Endodermal cell (in vitro differentiated cells): ENCODE measurements around the gene ADCY10. TPM values are rescaled to one million over a fixed set of nuclear protein-coding genes. Genes with fewer than 3 reads are reported as not detected.
"Not testable (repeated sequence)": the region's sequence is repeated elsewhere in the genome, so short reads cannot be mapped to it uniquely, and the experiment has no call there.

Source experiments
- DNase-seq: peaks from one replicate; pipeline ENCODE4 v3.0.0-alpha.2; 2017
- H3K27ac ChIP-seq: 2 replicates; pipeline ENCODE4 v1.5.1; 2013; ENCODE audit warnings: mild to moderate bottlenecking, low read depth, low read length, moderate library complexity
- H3K27me3 ChIP-seq: 2 replicates; pipeline ENCODE4 v1.6.1; 2013; ENCODE audit warnings: mild to moderate bottlenecking, low read length, moderate library complexity; ENCODE audit not compliant: insufficient read depth, control insufficient read depth, poor library complexity, severe bottlenecking
- H3K36me3 ChIP-seq: 2 replicates; pipeline ENCODE4 v1.7.0; 2013; ENCODE audit warnings: mild to moderate bottlenecking, low read length, moderate library complexity; ENCODE audit not compliant: control insufficient read depth, insufficient read depth
- H3K4me1 ChIP-seq: one replicate; pipeline ENCODE4 v1.7.0; 2013; ENCODE audit warnings: low read length; ENCODE audit not compliant: control insufficient read depth, insufficient read depth
- H3K4me3 ChIP-seq: 2 replicates; pipeline ENCODE4 v1.5.1; 2013; ENCODE audit warnings: mild to moderate bottlenecking, low read length, moderate library complexity
- H3K9ac ChIP-seq: 2 replicates; pipeline ENCODE4 v1.6.1; 2013; ENCODE audit warnings: mild to moderate bottlenecking, low read length, moderate library complexity; ENCODE audit not compliant: poor library complexity, severe bottlenecking; ENCODE audit errors: extremely low read depth
- H3K9me3 ChIP-seq: 2 replicates; pipeline ENCODE4 v1.6.1; 2013; ENCODE audit warnings: mild to moderate bottlenecking, low read length, moderate library complexity; ENCODE audit not compliant: control insufficient read depth
- H3K27ac Mint-ChIP-seq: 2 replicates; pipeline ENCODE4 v1.8.0; 2020; ENCODE audit warnings: mixed read lengths
- H3K27me3 Mint-ChIP-seq: 2 replicates; pipeline ENCODE4 v1.8.0; 2021; ENCODE audit warnings: mild to moderate bottlenecking, mixed read lengths; ENCODE audit not compliant: insufficient read depth
- H3K36me3 Mint-ChIP-seq: 2 replicates; pipeline ENCODE4 v1.8.0; 2020; ENCODE audit warnings: low read depth, mixed read lengths
- H3K4me1 Mint-ChIP-seq: 2 replicates; pipeline ENCODE4 v1.8.0; 2020; ENCODE audit warnings: mixed read lengths
- H3K4me3 Mint-ChIP-seq: 2 replicates; pipeline ENCODE4 v1.8.0; 2020; ENCODE audit warnings: mild to moderate bottlenecking, moderate library complexity, mixed read lengths
- H3K9me3 Mint-ChIP-seq: 2 replicates; pipeline ENCODE4 v1.8.0; 2020; ENCODE audit warnings: mild to moderate bottlenecking, mixed read lengths
- CTCF ChIP-seq: fragments of 200-600 bp; sonication (generic); conservative IDR thresholded peaks from 2 replicates; pipeline ENCODE4 v1.5.0; 2021; ENCODE audit warnings: antibody characterized with exemption, mild to moderate bottlenecking
- WGBS, 2 experiments: methylation state at CpG; one replicate each; pipeline versions ENCODE4 v1.1.5 to v1.1.7; 2013; ENCODE audit warnings: missing lambda C conversion rate in 2 of 2, mixed read lengths in 1 of 2; ENCODE audit not compliant: insufficient coverage in 1 of 2, insufficient read length in 1 of 2; 5-methylcytosine and 5-hydroxymethylcytosine counted together
- total RNA-seq, 2 donors: library from RNA; stranded (reverse); fragmentation: NEBNext Ultra II Directional in 1 of 2; extraction: Animal tissue kit (Norgen Biotek cat#: 25700) in 1 of 2; gene quantifications; 2 replicates in 1 of 2; 3 replicates in 1 of 2; pipeline ENCODE4 v1.2.1, GENCODE V29; 2021

Gene ADCY10
- total RNA-seq, 2 donors from 2014 or later, result 0.13 TPM; not detected in 1

DNA sequence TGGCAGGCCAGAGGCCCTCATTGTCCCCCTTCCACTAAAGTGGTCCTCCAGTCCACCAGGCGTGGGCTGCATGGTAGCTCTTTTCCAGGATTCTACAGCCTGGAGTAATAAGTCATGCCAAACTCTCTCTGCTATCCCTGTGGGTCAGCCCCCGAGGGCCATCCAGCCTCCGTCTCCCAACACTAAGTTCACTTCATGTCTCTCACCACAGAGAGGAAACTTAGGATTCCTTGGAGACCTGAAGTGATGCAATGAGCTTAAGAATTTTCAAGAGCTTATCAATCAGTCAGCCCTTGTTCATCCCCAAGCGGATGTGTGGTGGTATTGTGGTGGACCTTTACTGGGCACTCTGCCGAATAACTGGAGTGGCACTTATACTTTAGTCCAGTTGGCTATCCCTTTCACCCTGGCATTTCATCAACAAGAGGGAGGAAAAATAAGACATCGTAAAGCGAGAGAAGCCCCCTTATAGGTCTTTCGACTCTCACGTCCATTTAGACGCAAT lies 48.1 kb downstream of the ADCY10 start:
- H3K27me3 Mint-ChIP-seq, H3K27ac ChIP-seq, H3K9ac ChIP-seq, H3K36me3 ChIP-seq, H3K9me3 ChIP-seq, H3K27ac Mint-ChIP-seq, H3K27me3 ChIP-seq, H3K36me3 Mint-ChIP-seq, H3K9me3 Mint-ChIP-seq, H3K4me1 ChIP-seq, DNase-seq: not testable (repeated sequence)
- Mint-ChIP-seq H3K4me1 (peaks cover 63% of the 10 kb centered on the region), H3K4me3 (peak overlapping the region; percentile 48)
- 96 to 100% methylated on average over 1 to 10 of the region's 10 CpGs for WGBS, 2 experiments
- peak overlapping the region; percentile 67 for H3K4me3 ChIP-seq

GRCh38 chr1:167865193-167865592 lies 48.7 kb downstream of the ADCY10 start:
- Histone ChIP-seq H3K9me3 (peaks cover 14% of the 10 kb centered on the region), H3K4me3 (peak overlapping the region; percentile 84), H3K9ac (peak overlapping the region; percentile 75)
- Mint-ChIP-seq H3K4me3 (peak overlapping the region; percentile 55), H3K4me1 (peaks cover 61% of the 10 kb centered on the region), H3K9me3 (peaks cover 13% of the 10 kb centered on the region)
- not testable (repeated sequence) for H3K36me3 Mint-ChIP-seq, H3K27me3 ChIP-seq, H3K36me3 ChIP-seq, DNase-seq, H3K27ac Mint-ChIP-seq, H3K27ac ChIP-seq, H3K4me1 ChIP-seq, H3K27me3 Mint-ChIP-seq

DNA sequence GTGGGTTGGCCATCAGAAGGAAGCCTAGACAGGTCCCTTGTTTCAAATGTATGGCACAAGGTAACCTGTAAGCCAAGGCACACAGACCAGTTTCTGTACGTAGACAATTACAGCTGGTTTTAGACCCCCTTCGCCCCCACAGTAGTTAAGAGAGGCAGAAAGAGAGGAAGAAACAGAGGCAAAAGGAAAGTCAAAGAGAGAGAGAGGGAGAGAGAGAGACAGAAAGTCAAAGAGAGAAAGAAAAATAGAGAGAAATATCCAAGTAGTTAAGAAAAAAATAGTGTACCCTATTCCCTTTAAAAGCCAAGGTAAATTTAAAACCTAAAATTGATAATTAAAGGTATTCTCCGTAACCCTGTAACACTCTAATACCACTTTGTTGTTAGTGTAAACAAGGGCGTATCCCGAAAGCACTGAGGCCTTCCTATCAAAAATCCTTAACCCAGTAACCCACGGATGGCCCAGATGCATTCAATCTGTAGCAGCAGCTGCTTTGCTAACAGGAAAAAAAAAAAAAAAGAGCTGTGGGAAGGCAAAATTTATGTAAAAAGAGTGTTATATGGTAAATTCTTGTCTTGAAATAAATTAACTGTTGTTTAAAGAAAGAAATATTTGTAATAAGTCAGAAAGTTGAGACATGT lies 49.4 kb downstream of the ADCY10 start:
- no peaks in the 10 kb centered on the region for H3K36me3 Mint-ChIP-seq

GRCh38 chr1:167863921-167864279 lies 50.0 kb downstream of the ADCY10 start:
- no peak for DNase-seq
- H3K27ac ChIP-seq, result no peak overlapping the region
- Mint-ChIP-seq H3K9me3 (peaks cover 21% of the 10 kb centered on the region), H3K27me3 (no peaks in the 10 kb centered on the region), H3K4me3 (peak overlapping the region; percentile 55), H3K36me3 (no peaks in the 10 kb centered on the region), H3K27ac (peak overlapping the region; percentile 90), H3K4me1 (peaks cover 50% of the 10 kb centered on the region)
- H3K9me3 ChIP-seq, result peaks cover 16% of the 10 kb centered on the region
- peaks cover 5% of the 10 kb centered on the region for H3K36me3 ChIP-seq
- H3K9ac ChIP-seq, result peak overlapping the region; percentile 75
- H3K27me3 ChIP-seq, result no peaks in the 10 kb centered on the region
- peak overlapping the region; percentile 84 for H3K4me3 ChIP-seq
- H3K4me1 ChIP-seq, result no peaks in the 10 kb centered on the region
- no peak for TF ChIP-seq CTCF
- WGBS, 2 experiments, result 100% methylated on average over 5 of the region's 5 CpGs; no CpG with 5 or more reads in 1 of the 2 experiments

More for the DNA sequence above, 49.4 kb downstream of the ADCY10 start:
- DNase-seq, result no peak
- H3K27ac ChIP-seq, result no peak overlapping the region
- peaks cover 18% of the 10 kb centered on the region for H3K9me3 Mint-ChIP-seq
- no peak for TF ChIP-seq CTCF
- 85% methylated on average over 2 to 4 of the region's 6 CpGs for WGBS, 2 experiments
- H3K27me3 Mint-ChIP-seq, result no peaks in the 10 kb centered on the region
- H3K4me1 ChIP-seq, result no peaks in the 10 kb centered on the region
- H3K4me1 Mint-ChIP-seq, result peaks cover 55% of the 10 kb centered on the region
- no peaks in the 10 kb centered on the region for H3K27me3 ChIP-seq
- H3K36me3 ChIP-seq, result peaks cover 5% of the 10 kb centered on the region
- H3K4me3 Mint-ChIP-seq, result peak overlapping the region; percentile 55
- peak overlapping the region; percentile 84 for H3K4me3 ChIP-seq
- H3K27ac Mint-ChIP-seq, result peak overlapping the region; percentile 18
- H3K9ac ChIP-seq, result peak overlapping the region; percentile 75
- H3K9me3 ChIP-seq, result peaks cover 16% of the 10 kb centered on the region

DNA sequence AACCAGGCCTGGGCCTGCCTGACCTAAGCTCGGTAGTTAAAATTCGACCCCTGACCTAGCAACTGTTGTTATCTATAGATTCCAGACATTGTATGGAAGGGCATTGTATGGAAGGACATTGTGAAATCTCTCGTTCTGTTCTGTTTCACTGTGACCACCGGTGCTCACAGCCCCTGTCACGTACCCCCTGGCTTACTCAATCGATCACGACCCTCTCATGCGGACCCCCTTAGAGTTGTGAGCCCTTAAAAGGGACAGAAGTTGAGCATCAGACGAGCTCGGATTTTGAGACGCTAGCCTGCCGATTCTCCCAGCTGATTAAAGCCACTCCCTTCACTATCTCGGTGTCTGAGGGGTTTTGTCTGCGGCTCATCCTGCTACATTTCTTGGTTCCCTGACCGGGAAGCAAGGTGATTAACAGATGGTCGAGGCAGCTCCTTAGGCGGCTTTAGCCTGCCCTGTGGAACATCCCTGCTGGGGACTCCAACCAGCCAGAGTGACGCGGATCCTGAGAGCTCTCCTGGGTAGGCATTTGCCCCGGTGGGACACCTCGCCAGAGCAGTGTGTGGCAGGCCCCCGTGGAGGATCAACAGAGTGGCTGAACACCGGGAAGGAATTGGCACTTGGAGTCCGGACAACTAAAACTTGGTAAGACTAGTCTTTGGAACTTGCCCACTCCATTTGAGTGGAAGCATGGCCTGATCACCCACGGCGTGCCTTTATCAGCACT lies 50.6 kb downstream of the ADCY10 start:
- Mint-ChIP-seq H3K4me3 (peak overlapping the region; percentile 55), H3K27ac (peak overlapping the region; percentile 90), H3K4me1 (peaks cover 46% of the 10 kb centered on the region), H3K9me3 (peaks cover 22% of the 10 kb centered on the region)
- Histone ChIP-seq H3K4me3 (peak overlapping the region; percentile 84), H3K9me3 (peaks cover 16% of the 10 kb centered on the region), H3K9ac (peak overlapping the region; percentile 75)
- not testable (repeated sequence) for H3K27ac ChIP-seq, H3K27me3 Mint-ChIP-seq, H3K36me3 ChIP-seq, H3K4me1 ChIP-seq, H3K36me3 Mint-ChIP-seq, H3K27me3 ChIP-seq
- peak; percentile 61 for DNase-seq
- 84 to 89% methylated on average over 21 to 26 of the region's 26 CpGs for WGBS, 2 experiments
